NCI-H82 treated with DMSO at 0.1 percent for 48 hours (cell line): Measurements from ENCODE around the gene CHERP.
A peak's percentile ranks its signal among the peaks of the same experiment; 100 is the strongest.
"Not testable (repeated sequence)": the region's sequence is repeated elsewhere in the genome, so short reads cannot be mapped to it uniquely, and the experiment has no call there.

Experiments used
- DNase-seq: peaks from one replicate; lab custom pipeline; 2025; ENCODE audit not compliant: unreplicated experiment; lab: John Stamatoyannopoulos, UW

CHERP gene

GRCh38 chr19:16521715-16522289 is 20.4 kb downstream of the CHERP start:
- DNase-seq, result no peak

GRCh38 chr19:16520986-16521624 is 21.1 kb downstream of the CHERP start:
- no peak for DNase-seq

- no peak for DNase-seq
Measured at GRCh38 chr19:16520074-16520973, 21.9 kb downstream of the CHERP start.

- DNase-seq, result no peak
Measured at GRCh38 chr19:16519230-16519687, 23.0 kb downstream of the CHERP start.

GRCh38 chr19:16518483-16519229 is 23.6 kb downstream of the CHERP start:
- no peak for DNase-seq

- no peak for DNase-seq
Measured at GRCh38 chr19:16518061-16518460, 24.2 kb downstream of the CHERP start.

- DNase-seq, result no peak
Measured at GRCh38 chr19:16516923-16517610, 25.2 kb downstream of the CHERP start.

GRCh38 chr19:16516381-16516780 is 25.9 kb downstream of the CHERP start:
- no peak for DNase-seq

- DNase-seq, result no peak
Measured at GRCh38 chr19:16514383-16515019, 27.7 kb downstream of the CHERP start.

GRCh38 chr19:16512611-16513010 is 29.6 kb downstream of the CHERP start:
- DNase-seq, result not testable (repeated sequence)

- DNase-seq, result no peak
Measured at GRCh38 chr19:16509141-16510061, 32.8 kb downstream of the CHERP start.

GRCh38 chr19:16508546-16508945 is 33.7 kb downstream of the CHERP start:
- DNase-seq, result no peak

GRCh38 chr19:16506961-16507360 is 35.3 kb downstream of the CHERP start:
- no peak for DNase-seq

- not testable (repeated sequence) for DNase-seq
Measured at GRCh38 chr19:16506161-16506560, 36.1 kb downstream of the CHERP start.

- DNase-seq, result no peak
Measured at GRCh38 chr19:16504271-16504670, 38.0 kb downstream of the CHERP start.

GRCh38 chr19:16497837-16498236 is 44.4 kb downstream of the CHERP start:
- DNase-seq, result no peak

GRCh38 chr19:16497042-16497441 is 45.2 kb downstream of the CHERP start:
- DNase-seq, result no peak

GRCh38 chr19:16496613-16496983 is 45.6 kb downstream of the CHERP start:
- no peak for DNase-seq

GRCh38 chr19:16495982-16496612 is 46.1 kb downstream of the CHERP start, which contains the start of the genes C19orf44 and CALR3:
Gene C19orf44 (plus strand): TSS chr19:16496394. CDS start chr19:16500793, 4,399 bp downstream.
Gene CALR3 (minus strand): TSS chr19:16496167. CDS start chr19:16496129, 38 bp downstream.
- peak; percentile 99 for DNase-seq
